ENCODE measurements around the gene LYZL2. TPM values are rescaled to one million over a fixed set of nuclear protein-coding genes. Genes with fewer than 3 reads are reported as not detected.
"Not testable (repeated sequence)": the region's sequence is repeated elsewhere in the genome, so short reads cannot be mapped to it uniquely, and the experiment has no call there.

LYZL2 gene
- total and polyA plus RNA-seq, 2 of the 8 experiments (the other 6 are each of a cell fraction or from before 2014, with no cell fraction given): not detected

DNA sequence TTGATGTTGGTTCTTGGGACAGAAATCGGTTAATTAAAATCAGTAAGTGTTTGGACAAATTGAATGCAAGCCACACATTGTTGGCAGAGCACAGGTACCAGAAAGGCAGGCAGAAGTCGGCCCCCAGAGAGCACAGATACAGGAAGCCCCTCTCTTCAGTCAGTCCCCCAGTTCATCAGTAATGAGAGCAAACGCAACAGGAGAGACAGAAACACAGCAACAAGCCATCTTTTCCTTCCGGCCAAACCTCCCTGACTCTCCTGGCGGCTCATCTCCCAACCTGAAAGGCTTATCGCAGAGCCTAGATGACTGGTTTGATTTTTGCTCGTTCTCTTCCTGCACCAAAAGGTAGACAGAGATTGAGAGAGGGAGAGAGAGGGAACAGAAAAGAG is 32.1 kb downstream of the LYZL2 start:
- H3K4me2 ChIP-seq (ENCODE audit: insufficient read depth in 1 of 2, low read depth in 2 of 2, low read length in 2 of 2): peak overlapping the region; percentile 55 to 61
- H3K79me1 ChIP-seq (ENCODE audit: low read depth, low read length); DNase-seq (ENCODE audit: low read depth in 1 of 2, low spot score in 2 of 2); H2BK20ac ChIP-seq (ENCODE audit: low read length); H3K27ac ChIP-seq (ENCODE audit: low read depth, low read length); H2BK15ac ChIP-seq (ENCODE audit: low read length); H3K18ac ChIP-seq (ENCODE audit: extremely low read depth, low read length); H3K23me2 ChIP-seq (ENCODE audit: low read depth, low read length); H3K9me3 ChIP-seq (ENCODE audit: insufficient read depth in 2 of 2, low read depth in 1 of 2, low read length in 1 of 2); H2BK12ac ChIP-seq (ENCODE audit: low read depth, low read length); H2AFZ ChIP-seq (ENCODE audit: low read length); POLR2A ChIA-PET (ENCODE audit: partially characterized antibody); H3K79me2 ChIP-seq (ENCODE audit: control insufficient read depth in 1 of 2, insufficient read depth in 2 of 2, low read length in 2 of 2); H3K23ac ChIP-seq (ENCODE audit: insufficient read length); H4K91ac ChIP-seq (replicated peaks; ENCODE audit: insufficient read length, low read length); H3K9ac ChIP-seq (replicated peaks in 1 of 4; ENCODE audit: extremely low read depth in 1 of 4, low read depth in 3 of 4, low read length in 3 of 4); H2AK5ac ChIP-seq (ENCODE audit: low read depth, low read length); H3K14ac ChIP-seq (ENCODE audit: insufficient read length); H3K56ac ChIP-seq (replicated peaks; ENCODE audit: insufficient read length, low read depth, low read length); H2BK5ac ChIP-seq (ENCODE audit: low read depth, low read length); H3K36me3 ChIP-seq (ENCODE audit: control insufficient read depth in 2 of 4, insufficient read depth in 4 of 4, low read length in 3 of 4); H4K5ac ChIP-seq (ENCODE audit: insufficient read length, low read depth, low read length); H4K20me1 ChIP-seq (replicated peaks in 1 of 2; ENCODE audit: control insufficient read depth in 1 of 2, insufficient read depth in 2 of 2, low read length in 2 of 2); H4K8ac ChIP-seq (ENCODE audit: extremely low read depth, insufficient read depth, low read length); FAIRE-seq; H3K4ac ChIP-seq (replicated peaks; ENCODE audit: insufficient read length, low read depth, low read length); H2BK120ac ChIP-seq (replicated peaks; ENCODE audit: low read depth, low read length): not testable (repeated sequence)
- H3K4me3 ChIP-seq (ENCODE audit: extremely low read depth in 1 of 4, insufficient read depth in 2 of 4, low read depth in 3 of 4, low read length in 4 of 4): peak overlapping the region in 1 of 4 experiments; percentile 34; a peak in 2 of 8 replicates
- peaks cover 3 to 11% (median 6%) of the 10 kb centered on the region in 4 experiments; a peak in 5 of 7 replicates for H3K4me1 ChIP-seq (replicated peaks in 1 of 4; ENCODE audit: control insufficient read depth in 3 of 4, insufficient read depth in 4 of 4, low read length in 3 of 4)
- WGBS, 2 experiments (ENCODE audit: extremely low coverage in 1 of 2, insufficient coverage in 1 of 2, insufficient read length in 1 of 2, insufficient replicate concordance in 2 of 2, low coverage in 1 of 2, low lambda C conversion rate in 2 of 2, missing lambda C conversion rate in 1 of 2): 36% methylated on average over 5 of the region's 7 CpGs; no CpG with 5 or more reads in 1 of the 2 experiments
- H3K27me3 ChIP-seq (replicated peaks in 1 of 4; ENCODE audit: control insufficient read depth in 3 of 4, extremely low read depth in 1 of 4, insufficient read depth in 3 of 4, low read length in 3 of 4): peaks cover 8 to 48% (median 22%) of the 10 kb centered on the region in 4 experiments
- CTCF ChIA-PET (ENCODE audit: partially characterized antibody): interaction anchor here (1.2 kb wide), 1 partner anchor 22 kb away, joined by 3 read pairs; no protein-coding TSS in a partner anchor
